ENCODE measurements around the gene ARID1B. TPM values are rescaled to one million over a fixed set of nuclear protein-coding genes. Genes with fewer than 3 reads are reported as not detected.

The ARID1B gene
- total and polyA plus RNA-seq, 10 of the 15 experiments (the other 5 are each of a cell fraction or from before 2014, with no cell fraction given) = 24.7 to 133 (median 54.6) TPM

- CTCF ChIA-PET = interaction anchor here (0.6 to 0.9 kb wide), 2 partner anchors 26 to 53 kb away, joined by 3 to 4 read pairs; no protein-coding TSS in a partner anchor
- RAD21 ChIA-PET (ENCODE audit: unreplicated experiment) = interaction anchor here (0.8 to 1.2 kb wide), 4 partner anchors 11 to 179 kb away, joined by 3 read pairs; partner anchors contain the start of gene ARID1B
- Histone ChIP-seq H3K9me3 (replicated peaks; ENCODE audit: control insufficient read depth, insufficient read depth, low read length) (no peaks in the 10 kb centered on the region), H3K79me2 (ENCODE audit: control insufficient read depth, insufficient read depth, low read length) (peaks cover 54% of the 10 kb centered on the region), H3K27me3 (replicated peaks in 1 of 2; ENCODE audit: control insufficient read depth in 2 of 2, insufficient read depth in 2 of 2, low read length in 1 of 2) (no peaks in the 10 kb centered on the region), H3K4me2 (ENCODE audit: control insufficient read depth, insufficient read depth) (no peak overlapping the region), H3K9ac (ENCODE audit: control insufficient read depth, insufficient read depth, low read length) (no peak overlapping the region), H3K4me1 (ENCODE audit: control insufficient read depth, insufficient read depth, low read length) (no peaks in the 10 kb centered on the region), H4K20me1 (ENCODE audit: control insufficient read depth, insufficient read depth) (peaks cover 6% of the 10 kb centered on the region), H2AFZ (ENCODE audit: control insufficient read depth, low read depth, low read length) (no peak overlapping the region), H3K27ac (ENCODE audit: control insufficient read depth, insufficient read depth) (no peak overlapping the region), H3K4me3 (no peak overlapping the region), H3K36me3 (ENCODE audit: control insufficient read depth in 2 of 2, insufficient read depth in 2 of 2, low read length in 1 of 2) (peaks cover 2 to 4% of the 10 kb centered on the region in 2 experiments; a peak in 1 of 4 replicates)
- no TSS peak for BruUV-seq (replicated peaks)
- ATAC-seq (no peak; the same call in 2 of the 3 replicates), FAIRE-seq (no peak), DNase-seq (ENCODE audit: low read depth, low spot score) (no peak)
- in situ Hi-C loops (cut with MboI) = no loop called here
- WGBS (ENCODE audit: insufficient coverage, insufficient replicate concordance, low lambda C conversion rate, missing lambda C conversion rate) = 99% methylated on average over 8 of the region's 8 CpGs
- POLR2A ChIA-PET = interaction anchor here (0.5 kb wide), 1 partner anchor 23 kb away, joined by 5 read pairs; no protein-coding TSS in a partner anchor
- intact Hi-C loops (cut with micrococcal nuclease; ENCODE audit: unreplicated experiment) = no loop called here
- SMC1A ChIA-PET (ENCODE audit: uncharacterized antibody, unreplicated experiment) = interaction anchor here (0.6 to 1.0 kb wide), 6 partner anchors 9 to 504 kb away, joined by 3 to 6 read pairs (median 4); no protein-coding TSS in a partner anchor
- TF ChIP-seq GABPA (IDR thresholded peaks at IDR 0.05; ENCODE audit: low read depth) (no peak), NFYA (IDR thresholded peaks at IDR 0.05; ENCODE audit: borderline replicate concordance, low read depth, low read length) (no peak), POLR2A (IDR thresholded peaks at IDR 0.05; ENCODE audit: low read depth, low read length) (no peak), NFYB (IDR thresholded peaks at IDR 0.05; ENCODE audit: insufficient read depth, low read depth, low read length) (no peak), HSF1 (IDR thresholded peaks at IDR 0.05; ENCODE audit: low read depth, low read length) (no peak), RCOR1 (conservative IDR thresholded peaks at IDR 0.05; ENCODE audit: low read depth, low read length) (no peak), CBX3 (IDR thresholded peaks at IDR 0.05; ENCODE audit: borderline replicate concordance, low read depth) (no peak), RB1 (IDR thresholded peaks at IDR 0.05; ENCODE audit: borderline replicate concordance) (no peak), DPF2 (IDR thresholded peaks at IDR 0.05) (no peak), USF1 (IDR thresholded peaks at IDR 0.05; ENCODE audit: borderline replicate concordance, extremely low read length, insufficient read depth, low read depth, low read length) (no peak), CUX1 (IDR thresholded peaks at IDR 0.05; ENCODE audit: insufficient replicate concordance, low read depth, low read length) (no peak), FOXK2 (IDR thresholded peaks at IDR 0.05) (no peak)
Observed at GRCh38 chr6:156899532-156900135, 122.5 kb downstream of the ARID1B start.

Data from GM12878 (cell line).